Testis (tissue), 3 donors: ENCODE measurements around the gene ALK. TPM values are rescaled to one million over a fixed set of nuclear protein-coding genes. Genes with fewer than 3 reads are reported as not detected.

Experiments
- DNase-seq: peaks from one replicate; pipeline ENCODE4 v3.0.0-alpha.2; 2019
- H3K27ac ChIP-seq, 2 donors: fragments of 200-600 bp; sonication (generic); one replicate each; pipeline ENCODE4 v1.5.1; 2019
- H3K27me3 ChIP-seq: fragments of 200-600 bp; sonication (generic); one replicate; pipeline ENCODE4 v1.5.1; 2019
- H3K36me3 ChIP-seq: fragments of 200-600 bp; sonication (generic); one replicate; pipeline ENCODE4 v1.5.1; 2017; ENCODE audit warnings: low read depth; ENCODE audit errors: missing control alignments
- H3K4me1 ChIP-seq: fragments of 200-600 bp; sonication (generic); one replicate; pipeline ENCODE4 v1.5.1; 2019
- H3K4me3 ChIP-seq, 2 donors: fragments of 200-600 bp; sonication (generic); one replicate each; pipeline ENCODE4 v1.5.1; 2017 to 2019
- H3K9me3 ChIP-seq: fragments of 200-600 bp; sonication (generic); one replicate; pipeline ENCODE4 v1.5.1; 2017
- CTCF ChIP-seq, 3 experiments: fragments of 450-650 bp in 2 of 3; fragments of 200-600 bp in 1 of 3; sonication (generic) in 1 of 3; IDR thresholded peaks; one replicate each; pipeline ENCODE4 v1.5.1; 2016 to 2019; ENCODE audit warnings: antibody characterized with exemption in 3 of 3, mild to moderate bottlenecking in 2 of 3, moderate library complexity in 1 of 3
- POLR2A ChIP-seq: fragments of 450-650 bp; IDR thresholded peaks from one replicate; pipeline ENCODE4 v1.6.1; 2017; ENCODE audit warnings: antibody characterized with exemption, mild to moderate bottlenecking, moderate library complexity
- WGBS, 2 donors: methylation state at CpG; one replicate each; pipeline ENCODE4 v1.1.5; 2018; 5-methylcytosine and 5-hydroxymethylcytosine counted together
- intact Hi-C: fragments of 100-400 bp; cut with DNase I; formaldehyde crosslinking; loops from one replicate; pipeline ENCODE4 v1.15.1; 2023; ENCODE audit warnings: low total_unique reads
- polyA plus RNA-seq: library from polyadenylated mRNA; stranded (reverse); fragments of 350-450 nt; fragmentation: Illumina TruSeq; extraction: RNeasy Lipid Tissue Mini Kit (QIAGEN cat#74804); gene quantifications from one replicate; pipeline ENCODE4 v1.2.3, GENCODE V29; 2014; ENCODE audit warnings: low read depth, low replicate concordance; ENCODE audit not compliant: insufficient read depth
- total RNA-seq, 2 donors: library from RNA; depleted of rRNA; stranded (reverse); fragments of >200 nt; gene quantifications; one replicate each; pipeline ENCODE4 v1.2.3, GENCODE V29; 2016

ALK gene
- total and polyA plus RNA-seq, 3 donors from 2014 or later, result 2.1 to 3.8 (median 3.8) TPM

GRCh38 chr2:29443627-29444026 is 477.8 kb downstream of the ALK start:
- H3K9me3 ChIP-seq, result no peaks in the 10 kb centered on the region
- H3K27me3 ChIP-seq, result no peaks in the 10 kb centered on the region
- WGBS, 2 donors, result 44 to 47% methylated on average over 4 of the region's 4 CpGs
- intact Hi-C loops, result no loop called here
- no peaks in the 10 kb centered on the region for H3K4me1 ChIP-seq
- no peak overlapping the region for H3K27ac ChIP-seq
- H3K36me3 ChIP-seq, result no peaks in the 10 kb centered on the region
- DNase-seq, result no peak
- H3K4me3 ChIP-seq, result no peak overlapping the region
- TF ChIP-seq POLR2A (no peak), CTCF (IDR thresholded peaks at IDR 0.05) (no peak)

GRCh38 chr2:29443151-29443550 is 478.2 kb downstream of the ALK start:
- intact Hi-C loops, result no loop called here
- Histone ChIP-seq H3K36me3 (no peaks in the 10 kb centered on the region), H3K4me3 (no peak overlapping the region), H3K27ac (no peak overlapping the region), H3K9me3 (no peaks in the 10 kb centered on the region), H3K27me3 (no peaks in the 10 kb centered on the region), H3K4me1 (no peaks in the 10 kb centered on the region)
- no peak for DNase-seq
- TF ChIP-seq CTCF (IDR thresholded peaks at IDR 0.05) (no peak), POLR2A (no peak)
- 78% methylated on average over 4 of the region's 4 CpGs for WGBS, 2 donors

- Histone ChIP-seq H3K36me3 (no peaks in the 10 kb centered on the region), H3K27me3 (no peaks in the 10 kb centered on the region), H3K4me1 (no peaks in the 10 kb centered on the region), H3K9me3 (no peaks in the 10 kb centered on the region), H3K27ac (no peak overlapping the region), H3K4me3 (no peak overlapping the region)
- intact Hi-C loops, result no loop called here
- no peak for DNase-seq
- 87 to 92% methylated on average over 5 to 6 of the region's 6 CpGs for WGBS, 2 donors
- TF ChIP-seq CTCF (IDR thresholded peaks at IDR 0.05), result no peak
- TF ChIP-seq POLR2A, result no peak
Observed at GRCh38 chr2:29440921-29441623, 480.3 kb downstream of the ALK start.

- no peak for TF ChIP-seq CTCF (IDR thresholded peaks at IDR 0.05)
- no peak for TF ChIP-seq POLR2A
Observed at GRCh38 chr2:29433920-29434319, 487.5 kb downstream of the ALK start.

GRCh38 chr2:29433128-29433527 is 488.3 kb downstream of the ALK start:
- Histone ChIP-seq H3K27me3 (no peaks in the 10 kb centered on the region), H3K36me3 (no peaks in the 10 kb centered on the region), H3K9me3 (no peaks in the 10 kb centered on the region), H3K27ac (no peak overlapping the region), H3K4me1 (no peaks in the 10 kb centered on the region), H3K4me3 (no peak overlapping the region)
- TF ChIP-seq CTCF (IDR thresholded peaks at IDR 0.05) (no peak), POLR2A (no peak)
- intact Hi-C loops, result no loop called here
- WGBS, 2 donors, result 85 to 87% methylated on average over 2 of the region's 2 CpGs
- no peak for DNase-seq

More at GRCh38 chr2:29433920-29434319, 487.5 kb downstream of the ALK start:
- Histone ChIP-seq H3K27ac (no peak overlapping the region), H3K4me3 (no peak overlapping the region), H3K4me1 (no peaks in the 10 kb centered on the region), H3K36me3 (no peaks in the 10 kb centered on the region), H3K9me3 (no peaks in the 10 kb centered on the region), H3K27me3 (no peaks in the 10 kb centered on the region)
- 90% methylated on average over 3 of the region's 3 CpGs for WGBS, 2 donors
- DNase-seq, result no peak
- intact Hi-C loops, result no loop called here
